ENCODE data around the gene TEX9. TPM values are rescaled to one million over a fixed set of nuclear protein-coding genes. Genes with fewer than 3 reads are reported as not detected.

TEX9 gene
- total RNA-seq, 1 donor from 2014 or later: 7.0 TPM

- Histone ChIP-seq H3K9me3 (no peaks in the 10 kb centered on the region), H3K4me1 (no peaks in the 10 kb centered on the region), H3K4me3 (no peak overlapping the region), H3K36me3 (no peaks in the 10 kb centered on the region), H3K27me3 (no peaks in the 10 kb centered on the region), H3K27ac (no peak overlapping the region)
- ATAC-seq: no peak
- intact Hi-C loops (cut with DNase I): no loop called here
- no peak for DNase-seq
- TF ChIP-seq CTCF (IDR thresholded peaks at IDR 0.05): no peak
These were observed 94.8 kb downstream of the TEX9 start for GRCh38 chr15:56460071-56460470.

GRCh38 chr15:56460947-56461346, 95.7 kb downstream of the TEX9 start:
- DNase-seq (no peak), ATAC-seq (no peak)
- Histone ChIP-seq H3K27ac (no peak overlapping the region), H3K4me3 (no peak overlapping the region), H3K27me3 (no peaks in the 10 kb centered on the region), H3K9me3 (no peaks in the 10 kb centered on the region), H3K36me3 (no peaks in the 10 kb centered on the region), H3K4me1 (no peaks in the 10 kb centered on the region)
- no peak for TF ChIP-seq CTCF (IDR thresholded peaks at IDR 0.05)
- intact Hi-C loops (cut with DNase I): no loop called here

GRCh38 chr15:56464893-56465520, 99.8 kb downstream of the TEX9 start, which contains the start of gene MNS1:
TSS of gene MNS1 (minus strand) at chr15:56465137. CDS start at chr15:56464972, 165 bp downstream.
- TF ChIP-seq CTCF (IDR thresholded peaks at IDR 0.05): no peak
- peak; percentile 90 for DNase-seq
- intact Hi-C loops (cut with DNase I): no loop called here

GRCh38 chr15:56467616-56468015, 102.4 kb downstream of the TEX9 start:
- TF ChIP-seq CTCF (IDR thresholded peaks at IDR 0.05): no peak
- no peak overlapping the region for H3K4me3 ChIP-seq
- no peaks in the 10 kb centered on the region for H3K4me1 ChIP-seq
- H3K27ac ChIP-seq: no peak overlapping the region
- intact Hi-C loops (cut with DNase I): no loop called here
- no peaks in the 10 kb centered on the region for H3K36me3 ChIP-seq
- no peaks in the 10 kb centered on the region for H3K9me3 ChIP-seq
- ATAC-seq (no peak), DNase-seq (no peak)
- no peaks in the 10 kb centered on the region for H3K27me3 ChIP-seq

More at GRCh38 chr15:56464893-56465520, 99.8 kb downstream of the TEX9 start, which contains the start of gene MNS1:
- Histone ChIP-seq H3K4me3 (peak within 1 kb of the TSS; percentile 67), H3K36me3 (no peaks in the 10 kb centered on the region), H3K9me3 (no peaks in the 10 kb centered on the region), H3K27me3 (no peaks in the 10 kb centered on the region), H3K27ac (peak within 1 kb of the TSS; percentile 59), H3K4me1 (no peaks in the 10 kb centered on the region)
- ATAC-seq: peak; percentile 100

GRCh38 chr15:56468401-56468800, 103.2 kb downstream of the TEX9 start:
- no peaks in the 10 kb centered on the region for H3K9me3 ChIP-seq
- no peaks in the 10 kb centered on the region for H3K27me3 ChIP-seq
- intact Hi-C loops (cut with DNase I): no loop called here
- ATAC-seq (no peak), DNase-seq (no peak)
- H3K27ac ChIP-seq: no peak overlapping the region
- no peak for TF ChIP-seq CTCF (IDR thresholded peaks at IDR 0.05)
- no peaks in the 10 kb centered on the region for H3K36me3 ChIP-seq
- H3K4me3 ChIP-seq: peak overlapping the region; percentile 36
- no peaks in the 10 kb centered on the region for H3K4me1 ChIP-seq

Data from upper lobe of right lung (tissue), 1 donor.